AG09319 (cell line): Measurements from ENCODE around the gene PHLPP1.

Experiments used
- DNase-seq: peaks from one replicate; pipeline ENCODE4 v3.0.0-alpha.2; 2010; ENCODE audit warnings: low read depth; ENCODE audit errors: extremely low read depth
- TF ChIP-seq, protein P1 (sequence below): IDR thresholded peaks from 2 replicates; pipeline ENCODE4 v1.5.1; 2011; ENCODE audit warnings: low read depth, mild to moderate bottlenecking, inconsistent platforms, low read length, moderate library complexity

Gene PHLPP1

GRCh38 chr18:62865498-62865897 is 150.2 kb downstream of the PHLPP1 start:
- TF ChIP-seq, protein P1, sequence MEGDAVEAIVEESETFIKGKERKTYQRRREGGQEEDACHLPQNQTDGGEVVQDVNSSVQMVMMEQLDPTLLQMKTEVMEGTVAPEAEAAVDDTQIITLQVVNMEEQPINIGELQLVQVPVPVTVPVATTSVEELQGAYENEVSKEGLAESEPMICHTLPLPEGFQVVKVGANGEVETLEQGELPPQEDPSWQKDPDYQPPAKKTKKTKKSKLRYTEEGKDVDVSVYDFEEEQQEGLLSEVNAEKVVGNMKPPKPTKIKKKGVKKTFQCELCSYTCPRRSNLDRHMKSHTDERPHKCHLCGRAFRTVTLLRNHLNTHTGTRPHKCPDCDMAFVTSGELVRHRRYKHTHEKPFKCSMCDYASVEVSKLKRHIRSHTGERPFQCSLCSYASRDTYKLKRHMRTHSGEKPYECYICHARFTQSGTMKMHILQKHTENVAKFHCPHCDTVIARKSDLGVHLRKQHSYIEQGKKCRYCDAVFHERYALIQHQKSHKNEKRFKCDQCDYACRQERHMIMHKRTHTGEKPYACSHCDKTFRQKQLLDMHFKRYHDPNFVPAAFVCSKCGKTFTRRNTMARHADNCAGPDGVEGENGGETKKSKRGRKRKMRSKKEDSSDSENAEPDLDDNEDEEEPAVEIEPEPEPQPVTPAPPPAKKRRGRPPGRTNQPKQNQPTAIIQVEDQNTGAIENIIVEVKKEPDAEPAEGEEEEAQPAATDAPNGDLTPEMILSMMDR = no peak
- DNase-seq = no peak

DNA sequence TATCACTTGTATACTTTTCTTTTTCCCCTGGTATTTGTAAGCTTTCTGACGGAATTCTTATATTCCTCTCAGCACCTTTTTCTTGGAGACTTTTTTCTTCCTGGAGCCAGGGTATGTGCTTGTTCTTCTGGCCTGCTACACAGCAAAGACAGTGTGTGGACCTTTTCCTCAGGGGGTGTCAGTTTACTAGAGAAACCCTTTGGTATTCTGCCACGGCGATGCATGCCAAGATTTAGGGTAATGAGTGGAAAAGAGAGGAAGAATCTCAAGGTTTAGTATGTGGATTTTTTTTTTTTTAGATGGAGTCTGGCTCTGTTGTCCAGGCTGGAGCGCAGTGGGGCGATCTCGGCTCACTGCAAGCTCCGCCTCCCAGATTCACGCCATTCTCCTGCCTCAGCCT is 152.2 kb downstream of the PHLPP1 start:
- no peak for DNase-seq
- TF ChIP-seq, protein P1 = no peak

DNA sequence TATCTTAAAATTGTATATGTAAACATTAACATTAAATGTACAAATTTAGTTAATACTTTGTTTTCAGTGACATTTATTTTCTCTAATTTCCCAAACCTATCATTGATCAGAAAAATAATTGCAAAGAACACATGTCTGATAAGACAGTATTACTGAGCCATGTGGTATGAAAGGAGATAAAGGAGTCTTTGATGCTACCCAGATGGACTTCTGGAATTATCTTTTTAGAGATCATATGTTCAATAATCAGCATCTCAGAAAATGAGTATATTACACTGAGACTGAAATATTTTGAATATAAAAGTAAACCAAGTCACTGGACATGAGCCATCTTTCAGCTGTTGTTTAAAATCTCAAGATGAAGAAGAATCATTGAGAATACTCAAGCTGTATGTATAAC is 153.3 kb downstream of the PHLPP1 start:
- TF ChIP-seq, protein P1 = no peak
- no peak for DNase-seq

- no peak for DNase-seq
- TF ChIP-seq, protein P1 = no peak
Measured at GRCh38 chr18:62870643-62871042, 155.3 kb downstream of the PHLPP1 start.

DNA sequence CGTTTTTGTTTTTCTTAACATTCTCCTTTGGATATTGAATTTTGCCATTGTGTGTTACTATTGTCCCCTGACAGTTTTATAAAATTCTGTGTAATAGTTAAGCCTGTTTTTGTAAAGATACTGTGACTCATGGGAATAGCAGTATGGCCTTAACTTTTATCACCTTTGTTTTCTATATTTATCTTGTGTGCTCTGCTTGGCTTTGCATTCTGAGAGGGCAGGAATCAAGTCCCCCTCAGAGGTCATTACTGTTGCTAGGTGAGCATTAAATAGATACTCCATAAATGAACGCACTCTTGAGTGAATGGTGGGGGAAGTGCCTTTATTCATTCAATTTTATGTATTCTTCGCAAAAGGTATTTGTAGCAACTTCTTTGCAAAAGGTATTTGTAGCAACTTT is 160.0 kb downstream of the PHLPP1 start:
- DNase-seq = no peak
- TF ChIP-seq, protein P1 = no peak

DNA sequence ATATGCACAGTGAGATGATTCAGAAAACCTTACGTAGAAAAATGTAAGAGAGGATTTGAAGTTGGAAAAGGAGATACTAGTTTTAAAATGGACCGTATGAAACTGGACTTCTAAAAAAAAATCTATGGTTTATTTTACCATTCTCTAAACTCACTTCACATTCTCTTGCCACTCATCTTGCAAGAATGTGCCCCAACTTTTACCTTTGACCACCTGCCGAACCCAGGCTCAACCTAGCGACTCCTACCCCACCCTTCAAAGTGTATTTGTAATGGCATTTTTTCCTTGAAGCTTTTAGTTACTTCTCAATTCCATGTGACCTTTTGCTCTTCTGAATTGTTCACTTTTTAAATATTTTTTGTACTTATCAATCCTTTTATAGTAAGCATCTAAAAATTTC is 160.8 kb downstream of the PHLPP1 start:
- no peak for DNase-seq
- TF ChIP-seq, protein P1 = no peak

GRCh38 chr18:62876828-62877227 is 161.5 kb downstream of the PHLPP1 start:
- TF ChIP-seq, protein P1 = no peak
- DNase-seq = no peak
